ENCODE measurements around the gene ZNF497.
A peak's percentile ranks its signal among the peaks of the same experiment; 100 is the strongest.

ZNF497 gene

GRCh38 chr19:58346961-58347929 lies 15.3 kb downstream of the ZNF497 start (continued):
- TF ChIP-seq ZBTB11 (tag by site-specific recombination; conservative IDR thresholded peaks at IDR 0.05; ENCODE audit: low read depth), result 0 out of 2 replicates have a peak, but pooled peaks have one; percentile 9
- TF ChIP-seq KLF9 (tag by site-specific recombination; IDR thresholded peaks at IDR 0.05; ENCODE audit: low read depth), result peak; percentile 80
- TF ChIP-seq ZNF777 (tag by site-specific recombination; IDR thresholded peaks at IDR 0.05; ENCODE audit: borderline replicate concordance), result peak; percentile 90; the same call in 1 of the 2 replicates
- TF ChIP-seq SP7 (tag by site-specific recombination; IDR thresholded peaks at IDR 0.05), result 0 out of 2 replicates have a peak, but pooled peaks have one; percentile 45
- peak; percentile 66 for TF ChIP-seq ZNF423 (tag by site-specific recombination; IDR thresholded peaks at IDR 0.05)
- TF ChIP-seq INSM2 (tag by site-specific recombination; IDR thresholded peaks at IDR 0.05), result no peak

DNA sequence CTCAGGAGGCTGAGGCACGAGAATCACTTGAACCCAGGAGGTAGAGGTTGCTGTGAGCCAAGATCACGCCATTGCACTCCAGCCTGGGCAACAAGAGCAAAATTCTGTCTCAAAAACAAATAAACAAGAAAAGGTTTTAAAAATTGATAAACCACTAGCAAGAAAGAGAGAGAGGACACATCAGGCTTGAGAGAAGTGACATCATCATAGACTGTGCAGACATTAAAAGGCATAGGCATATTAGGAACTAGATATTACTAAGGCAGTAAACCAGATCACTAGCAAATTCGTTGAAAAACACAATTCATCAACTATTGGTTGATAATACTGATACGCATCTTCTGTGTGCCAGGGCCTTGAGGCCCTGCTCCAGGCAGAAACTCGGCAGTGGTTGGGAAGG lies 17.0 kb downstream of the ZNF497 start:
- Histone ChIP-seq H3K9me3 (ENCODE audit: control insufficient read depth, insufficient read depth, low read depth, low read length) (no peaks in the 10 kb centered on the region), H3K27ac (ENCODE audit: extremely low read depth, low read depth, low read length) (no peak overlapping the region), H3K36me3 (ENCODE audit: control insufficient read depth in 2 of 2, insufficient read depth in 1 of 2, low read length in 2 of 2) (peaks cover 0 to 11% of the 10 kb centered on the region in 2 experiments; a peak in 2 of 3 replicates), H3K4me1 (ENCODE audit: control insufficient read depth, insufficient read depth, low read length) (no peaks in the 10 kb centered on the region), H3K4me3 (ENCODE audit: low read depth, low read length) (no peak overlapping the region)
- ChIA-PET POLR2A (interaction anchor here (3.0 kb wide), 2 partner anchors 17 to 19 kb away, joined by 12 to 18 read pairs; partner anchors contain the start of genes ZNF497 and ZSCAN22), CTCF (interaction anchor here (0.9 kb wide), 1 partner anchor 9 kb away, joined by 3 read pairs; no protein-coding TSS in a partner anchor)
- TF ChIP-seq ATF2 (tag by site-specific recombination; IDR thresholded peaks at IDR 0.05; ENCODE audit: low read depth), result peak; percentile 70; the same call in 1 of the 2 replicates
- TF ChIP-seq ZNF350 (tag by site-specific recombination; IDR thresholded peaks at IDR 0.05), result no peak
- peak; percentile 59 for TF ChIP-seq ZBTB17 (tag by site-specific recombination; IDR thresholded peaks at IDR 0.05)

DNA sequence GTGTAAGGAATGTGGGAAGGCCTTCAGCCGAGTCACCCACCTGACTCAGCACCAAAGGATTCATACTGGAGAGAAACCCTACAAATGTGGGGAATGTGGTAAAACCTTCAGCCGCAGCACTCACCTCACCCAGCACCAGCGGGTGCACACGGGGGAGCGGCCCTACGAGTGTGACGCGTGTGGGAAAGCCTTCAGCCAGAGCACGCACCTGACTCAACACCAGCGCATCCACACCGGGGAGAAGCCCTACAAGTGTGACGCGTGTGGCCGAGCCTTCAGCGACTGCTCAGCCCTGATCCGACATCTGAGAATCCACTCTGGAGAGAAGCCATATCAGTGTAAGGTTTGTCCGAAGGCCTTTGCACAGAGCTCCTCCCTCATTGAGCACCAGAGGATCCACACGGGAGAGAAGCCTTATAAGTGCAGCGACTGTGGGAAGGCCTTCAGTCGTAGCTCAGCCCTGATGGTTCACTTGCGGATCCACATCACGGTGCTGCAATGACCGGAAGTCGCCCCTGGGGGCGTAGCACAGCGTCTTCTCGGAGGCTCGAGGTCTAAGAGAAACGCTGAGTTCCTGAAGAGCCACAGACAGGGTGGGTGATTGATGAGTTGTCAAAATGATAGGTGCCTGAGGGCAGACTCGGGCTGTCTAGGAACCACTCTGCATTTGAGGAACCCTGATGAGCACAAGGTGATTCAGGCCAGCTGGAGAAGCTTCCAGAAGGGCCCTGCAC lies 23.6 kb downstream of the ZNF497 start:
- ChIA-PET POLR2A (no interaction called here), CTCF (no interaction called here)
- Histone ChIP-seq H3K4me3 (ENCODE audit: low read depth, low read length) (no peak overlapping the region), H3K4me1 (ENCODE audit: control insufficient read depth, insufficient read depth, low read length) (no peaks in the 10 kb centered on the region), H3K36me3 (ENCODE audit: control insufficient read depth in 2 of 2, insufficient read depth in 1 of 2, low read length in 2 of 2) (peaks cover 0 to 63% of the 10 kb centered on the region in 2 experiments; a peak in 1 of 3 replicates), H3K9me3 (ENCODE audit: control insufficient read depth, insufficient read depth, low read depth, low read length) (no peaks in the 10 kb centered on the region), H3K27ac (ENCODE audit: extremely low read depth, low read depth, low read length) (no peak overlapping the region)
- no peak for TF ChIP-seq ZNF707 (tag by site-specific recombination; IDR thresholded peaks at IDR 0.05)
- TF ChIP-seq ZNF324 (tag by site-specific recombination; IDR thresholded peaks at IDR 0.05), result no peak
- TF ChIP-seq ZNF292 (tag by site-specific recombination; IDR thresholded peaks at IDR 0.05; ENCODE audit: borderline replicate concordance, low read depth), result no peak
- TF ChIP-seq ZNF311 (tag by site-specific recombination; IDR thresholded peaks at IDR 0.05; ENCODE audit: borderline replicate concordance), result no peak
- no peak for TF ChIP-seq ZNF560 (tag by site-specific recombination; IDR thresholded peaks at IDR 0.05; ENCODE audit: borderline replicate concordance)
- no peak for TF ChIP-seq ZBTB26 (tag by site-specific recombination; optimal IDR thresholded peaks at IDR 0.05)
- TF ChIP-seq, protein P1, sequence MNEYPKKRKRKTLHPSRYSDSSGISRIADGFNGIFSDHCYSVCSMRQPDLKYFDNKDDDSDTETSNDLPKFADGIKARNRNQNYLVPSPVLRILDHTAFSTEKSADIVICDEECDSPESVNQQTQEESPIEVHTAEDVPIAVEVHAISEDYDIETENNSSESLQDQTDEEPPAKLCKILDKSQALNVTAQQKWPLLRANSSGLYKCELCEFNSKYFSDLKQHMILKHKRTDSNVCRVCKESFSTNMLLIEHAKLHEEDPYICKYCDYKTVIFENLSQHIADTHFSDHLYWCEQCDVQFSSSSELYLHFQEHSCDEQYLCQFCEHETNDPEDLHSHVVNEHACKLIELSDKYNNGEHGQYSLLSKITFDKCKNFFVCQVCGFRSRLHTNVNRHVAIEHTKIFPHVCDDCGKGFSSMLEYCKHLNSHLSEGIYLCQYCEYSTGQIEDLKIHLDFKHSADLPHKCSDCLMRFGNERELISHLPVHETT (tag by site-specific recombination; IDR thresholded peaks at IDR 0.05), result no peak
- TF ChIP-seq ZNF621 (tag by site-specific recombination; IDR thresholded peaks at IDR 0.05), result no peak
- TF ChIP-seq GFI1B (tag by site-specific recombination; IDR thresholded peaks at IDR 0.05), result no peak
